ENCODE measurements around the gene HIRIP3.
"Not testable (repeated sequence)": the region's sequence is repeated elsewhere in the genome, so short reads cannot be mapped to it uniquely, and the experiment has no call there.

HIRIP3 gene

DNA sequence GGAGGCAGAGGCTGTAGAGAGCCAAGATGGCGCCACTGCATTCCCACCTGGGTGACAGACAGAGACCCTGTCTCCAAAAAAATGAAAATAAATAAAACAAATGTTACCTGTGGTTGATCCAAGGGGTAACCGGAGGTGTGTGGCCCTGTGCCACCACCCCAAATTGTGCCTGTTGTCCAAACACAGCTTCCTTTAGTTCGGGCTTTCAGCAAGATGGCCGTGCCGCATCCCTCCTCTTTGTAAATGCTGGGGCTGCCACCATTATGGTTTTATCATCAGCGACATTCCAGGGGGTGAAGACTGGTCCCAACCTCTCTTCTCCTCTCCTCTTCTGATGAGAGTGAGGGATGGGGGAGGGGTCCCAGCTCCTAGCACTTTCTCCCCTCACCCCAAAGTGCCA lies 27.5 kb upstream of the HIRIP3 start, which contains the start of gene C16orf92:
Gene C16orf92 (plus strand): TSS at position 312 of the 400 bp plus-strand sequence. CDS start 143 bp downstream, outside the sequence.
- no peaks in the 10 kb centered on the region for H3K79me2 ChIP-seq (ENCODE audit: control insufficient read depth, insufficient read depth, low read length)
- no peak within 1 kb of the TSS for H4K5ac ChIP-seq (ENCODE audit: low read length)
- no peak within 1 kb of the TSS for H3K18ac ChIP-seq (ENCODE audit: low read length)
- no peak within 1 kb of the TSS for H3K56ac ChIP-seq (ENCODE audit: low read length)
- no peak within 1 kb of the TSS for H2BK5ac ChIP-seq (ENCODE audit: low read length)
- H3K23ac ChIP-seq (ENCODE audit: low read length), result no peak within 1 kb of the TSS
- no peak within 1 kb of the TSS for H3K4me3 ChIP-seq (ENCODE audit: low read length)
- no peaks in the 10 kb centered on the region for H3K36me3 ChIP-seq (ENCODE audit: control insufficient read depth, insufficient read depth, low read length)
- no peak within 1 kb of the TSS for H3K27ac ChIP-seq (ENCODE audit: low read depth, low read length)
- no peak within 1 kb of the TSS for H3K4ac ChIP-seq (ENCODE audit: low read depth, low read length)
- DNase-seq, result no peak
- H3K9ac ChIP-seq (ENCODE audit: low read length), result no peak within 1 kb of the TSS
- H3K27me3 ChIP-seq (ENCODE audit: insufficient read depth, low read length, poor library complexity), result no peaks in the 10 kb centered on the region
- H2BK120ac ChIP-seq (ENCODE audit: low read depth, low read length), result no peak within 1 kb of the TSS
- no peak within 1 kb of the TSS for H3K4me2 ChIP-seq (ENCODE audit: low read length)
- no peaks in the 10 kb centered on the region for H3K4me1 ChIP-seq (ENCODE audit: control insufficient read depth, low read depth, low read length)
- no peak within 1 kb of the TSS for H2AK5ac ChIP-seq (ENCODE audit: low read length)
- no peaks in the 10 kb centered on the region for H3K79me1 ChIP-seq (ENCODE audit: low read length)
- no peak within 1 kb of the TSS for H2BK15ac ChIP-seq (replicated peaks; ENCODE audit: low read depth)
- H4K8ac ChIP-seq (ENCODE audit: low read depth, low read length), result no peak within 1 kb of the TSS
- no CpG with 5 or more reads among the region's 6 CpGs for WGBS (ENCODE audit: extremely low coverage, insufficient coverage, low lambda C conversion rate)

DNA sequence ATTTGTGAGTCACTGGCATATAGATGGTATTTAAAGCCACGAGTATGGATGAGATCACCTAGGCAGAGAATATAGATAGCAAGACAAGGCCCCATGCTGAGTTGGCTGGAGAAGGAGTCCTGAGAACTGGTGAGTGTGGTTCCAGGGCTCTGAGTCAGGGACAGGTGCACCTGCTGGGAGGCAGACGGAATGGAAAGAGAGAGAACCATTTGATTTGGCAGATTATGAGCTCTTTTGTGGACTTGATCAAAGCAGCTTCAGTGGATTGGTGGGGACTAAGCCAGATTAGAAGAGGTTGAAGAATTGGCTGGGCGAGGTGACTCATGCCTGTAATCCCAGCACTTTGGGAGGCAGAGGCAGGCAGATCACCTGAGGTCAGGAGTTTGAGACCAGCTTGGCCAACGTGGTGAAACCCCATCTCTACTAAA lies 23.3 kb upstream of the HIRIP3 start:
- Histone ChIP-seq H3K4me3 (ENCODE audit: low read length) (no peak overlapping the region), H2AK5ac (ENCODE audit: low read length) (no peak overlapping the region), H3K79me2 (ENCODE audit: control insufficient read depth, insufficient read depth, low read length) (no peaks in the 10 kb centered on the region), H3K4me1 (ENCODE audit: control insufficient read depth, low read depth, low read length) (no peaks in the 10 kb centered on the region), H3K18ac (ENCODE audit: low read length) (no peak overlapping the region), H3K23ac (ENCODE audit: low read length) (no peak overlapping the region), H3K4me2 (ENCODE audit: low read length) (no peak overlapping the region), H3K9ac (ENCODE audit: low read length) (no peak overlapping the region), H3K79me1 (ENCODE audit: low read length) (no peaks in the 10 kb centered on the region), H3K27ac (ENCODE audit: low read depth, low read length) (no peak overlapping the region), H2BK5ac (ENCODE audit: low read length) (no peak overlapping the region), H4K5ac (ENCODE audit: low read length) (no peak overlapping the region), H2BK120ac (ENCODE audit: low read depth, low read length) (no peak overlapping the region), H3K56ac (ENCODE audit: low read length) (no peak overlapping the region), H3K36me3 (ENCODE audit: control insufficient read depth, insufficient read depth, low read length) (no peaks in the 10 kb centered on the region), H4K8ac (ENCODE audit: low read depth, low read length) (no peak overlapping the region), H3K27me3 (ENCODE audit: insufficient read depth, low read length, poor library complexity) (no peaks in the 10 kb centered on the region), H3K4ac (ENCODE audit: low read depth, low read length) (no peak overlapping the region), H2BK15ac (replicated peaks; ENCODE audit: low read depth) (no peak overlapping the region)
- peak; percentile 39 for DNase-seq
- no CpG with 5 or more reads among the region's 4 CpGs for WGBS (ENCODE audit: extremely low coverage, insufficient coverage, low lambda C conversion rate)

DNA sequence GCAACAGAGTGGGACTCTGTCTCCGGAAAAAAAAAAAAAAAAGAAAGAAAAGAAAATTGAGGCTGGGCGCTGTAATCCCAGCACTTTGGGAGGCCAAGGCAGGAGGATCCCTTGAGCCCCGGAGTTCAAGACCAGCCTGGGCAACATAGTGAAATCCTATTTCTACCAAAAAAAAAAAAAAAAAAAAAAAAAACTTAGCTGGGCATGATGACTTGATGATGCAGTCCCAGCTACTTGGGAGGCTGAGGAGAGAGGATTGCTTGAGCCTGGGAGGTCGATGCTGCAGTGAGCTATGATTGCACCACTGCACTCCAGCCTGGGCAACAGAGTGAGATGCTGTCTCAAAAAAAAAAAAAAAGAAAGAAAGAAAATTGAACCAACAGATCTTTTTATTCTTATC lies 22.5 kb upstream of the HIRIP3 start:
- DNase-seq; H3K9ac ChIP-seq (ENCODE audit: low read length); H3K4ac ChIP-seq (ENCODE audit: low read depth, low read length); H3K27me3 ChIP-seq (ENCODE audit: insufficient read depth, low read length, poor library complexity); H2BK15ac ChIP-seq (replicated peaks; ENCODE audit: low read depth); H3K27ac ChIP-seq (ENCODE audit: low read depth, low read length); H3K36me3 ChIP-seq (ENCODE audit: control insufficient read depth, insufficient read depth, low read length); H3K18ac ChIP-seq (ENCODE audit: low read length); H3K4me1 ChIP-seq (ENCODE audit: control insufficient read depth, low read depth, low read length); H3K79me1 ChIP-seq (ENCODE audit: low read length); H4K5ac ChIP-seq (ENCODE audit: low read length); H3K79me2 ChIP-seq (ENCODE audit: control insufficient read depth, insufficient read depth, low read length); H3K4me3 ChIP-seq (ENCODE audit: low read length); H3K23ac ChIP-seq (ENCODE audit: low read length); H4K8ac ChIP-seq (ENCODE audit: low read depth, low read length); H3K4me2 ChIP-seq (ENCODE audit: low read length); H2BK120ac ChIP-seq (ENCODE audit: low read depth, low read length); H2AK5ac ChIP-seq (ENCODE audit: low read length); H3K56ac ChIP-seq (ENCODE audit: low read length); H2BK5ac ChIP-seq (ENCODE audit: low read length): not testable (repeated sequence)
- no CpG with 5 or more reads among the region's 4 CpGs for WGBS (ENCODE audit: extremely low coverage, insufficient coverage, low lambda C conversion rate)

DNA sequence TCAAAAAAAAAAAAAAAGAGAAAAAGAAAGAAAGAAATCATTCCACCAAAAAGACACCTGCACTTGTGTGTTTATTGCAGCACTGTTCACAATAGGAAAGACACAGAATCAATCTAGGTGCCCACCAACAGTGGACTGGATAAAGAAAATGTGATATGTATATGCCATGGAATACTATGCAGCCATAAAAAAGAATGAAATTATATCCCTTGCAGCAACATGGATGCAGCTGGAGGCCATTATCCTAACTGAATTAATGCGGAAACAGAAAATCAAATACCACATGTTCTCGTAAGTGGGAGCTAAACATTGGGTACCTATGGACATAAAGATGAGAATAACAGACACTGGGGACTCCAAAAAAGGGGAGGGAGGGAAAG lies 21.9 kb upstream of the HIRIP3 start:
- Histone ChIP-seq H2BK5ac (ENCODE audit: low read length) (no peak overlapping the region), H3K4ac (ENCODE audit: low read depth, low read length) (no peak overlapping the region), H4K8ac (ENCODE audit: low read depth, low read length) (no peak overlapping the region), H3K18ac (ENCODE audit: low read length) (no peak overlapping the region), H3K36me3 (ENCODE audit: control insufficient read depth, insufficient read depth, low read length) (no peaks in the 10 kb centered on the region), H3K79me1 (ENCODE audit: low read length) (no peaks in the 10 kb centered on the region), H2BK15ac (replicated peaks; ENCODE audit: low read depth) (no peak overlapping the region), H3K4me1 (ENCODE audit: control insufficient read depth, low read depth, low read length) (no peaks in the 10 kb centered on the region), H3K56ac (ENCODE audit: low read length) (no peak overlapping the region), H3K23ac (ENCODE audit: low read length) (no peak overlapping the region), H2BK120ac (ENCODE audit: low read depth, low read length) (no peak overlapping the region), H3K4me2 (ENCODE audit: low read length) (no peak overlapping the region), H3K9ac (ENCODE audit: low read length) (no peak overlapping the region), H4K5ac (ENCODE audit: low read length) (no peak overlapping the region), H2AK5ac (ENCODE audit: low read length) (no peak overlapping the region), H3K27ac (ENCODE audit: low read depth, low read length) (no peak overlapping the region), H3K79me2 (ENCODE audit: control insufficient read depth, insufficient read depth, low read length) (no peaks in the 10 kb centered on the region), H3K27me3 (ENCODE audit: insufficient read depth, low read length, poor library complexity) (no peaks in the 10 kb centered on the region), H3K4me3 (ENCODE audit: low read length) (no peak overlapping the region)
- no peak for DNase-seq
- no CpG with 5 or more reads among the region's 2 CpGs for WGBS (ENCODE audit: extremely low coverage, insufficient coverage, low lambda C conversion rate)

DNA sequence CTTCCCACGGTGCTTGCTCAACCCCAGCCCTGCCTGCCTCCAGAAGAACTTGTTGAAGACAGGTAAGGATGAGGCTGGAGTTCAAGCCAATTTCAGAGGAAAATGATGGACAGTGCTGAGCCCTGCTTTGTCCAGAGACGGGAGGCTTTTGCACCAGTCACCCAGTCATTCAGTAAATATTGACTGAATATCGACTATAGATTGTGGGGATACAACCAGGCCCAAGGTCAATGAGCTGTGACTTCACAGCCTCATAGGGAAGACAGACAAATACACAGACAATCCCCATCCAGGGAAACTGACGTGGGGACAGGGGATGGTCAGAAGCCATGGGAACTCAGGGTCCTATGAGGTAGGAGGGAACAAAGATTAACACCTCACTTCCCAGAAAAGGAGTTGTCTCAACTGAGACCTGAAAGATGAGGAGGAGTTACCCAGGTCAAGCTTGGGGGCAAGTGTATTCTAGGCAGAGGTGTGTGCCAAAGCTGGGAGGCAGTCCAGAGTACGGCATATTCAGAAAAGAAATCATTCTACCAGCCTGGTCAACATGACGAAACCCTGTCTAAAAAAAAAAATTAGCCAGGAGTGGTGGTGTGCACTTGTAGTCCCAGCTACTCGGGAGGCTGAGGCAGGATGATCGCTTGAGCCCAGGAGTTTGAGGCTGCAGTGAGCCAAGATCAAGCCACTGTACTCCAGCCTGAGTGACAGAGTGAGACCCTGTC lies 21.3 kb upstream of the HIRIP3 start:
- H3K27ac ChIP-seq (ENCODE audit: low read depth, low read length), result no peak overlapping the region
- no peak overlapping the region for H2BK5ac ChIP-seq (ENCODE audit: low read length)
- no peaks in the 10 kb centered on the region for H3K79me2 ChIP-seq (ENCODE audit: control insufficient read depth, insufficient read depth, low read length)
- no peak overlapping the region for H3K56ac ChIP-seq (ENCODE audit: low read length)
- H2AK5ac ChIP-seq (ENCODE audit: low read length), result no peak overlapping the region
- no peak overlapping the region for H3K9ac ChIP-seq (ENCODE audit: low read length)
- DNase-seq, result no peak
- no peaks in the 10 kb centered on the region for H3K27me3 ChIP-seq (ENCODE audit: insufficient read depth, low read length, poor library complexity)
- H2BK15ac ChIP-seq (replicated peaks; ENCODE audit: low read depth), result no peak overlapping the region
- no peak overlapping the region for H3K23ac ChIP-seq (ENCODE audit: low read length)
- H4K5ac ChIP-seq (ENCODE audit: low read length), result no peak overlapping the region
- WGBS (ENCODE audit: extremely low coverage, insufficient coverage, low lambda C conversion rate), result no CpG with 5 or more reads among the region's 8 CpGs
- no peak overlapping the region for H3K4ac ChIP-seq (ENCODE audit: low read depth, low read length)
- no peak overlapping the region for H2BK120ac ChIP-seq (ENCODE audit: low read depth, low read length)
- no peaks in the 10 kb centered on the region for H3K4me1 ChIP-seq (ENCODE audit: control insufficient read depth, low read depth, low read length)
- no peaks in the 10 kb centered on the region for H3K79me1 ChIP-seq (ENCODE audit: low read length)
- H3K4me3 ChIP-seq (ENCODE audit: low read length), result no peak overlapping the region
- no peak overlapping the region for H3K4me2 ChIP-seq (ENCODE audit: low read length)
- no peak overlapping the region for H3K18ac ChIP-seq (ENCODE audit: low read length)
- no peak overlapping the region for H4K8ac ChIP-seq (ENCODE audit: low read depth, low read length)
- H3K36me3 ChIP-seq (ENCODE audit: control insufficient read depth, insufficient read depth, low read length), result no peaks in the 10 kb centered on the region

DNA sequence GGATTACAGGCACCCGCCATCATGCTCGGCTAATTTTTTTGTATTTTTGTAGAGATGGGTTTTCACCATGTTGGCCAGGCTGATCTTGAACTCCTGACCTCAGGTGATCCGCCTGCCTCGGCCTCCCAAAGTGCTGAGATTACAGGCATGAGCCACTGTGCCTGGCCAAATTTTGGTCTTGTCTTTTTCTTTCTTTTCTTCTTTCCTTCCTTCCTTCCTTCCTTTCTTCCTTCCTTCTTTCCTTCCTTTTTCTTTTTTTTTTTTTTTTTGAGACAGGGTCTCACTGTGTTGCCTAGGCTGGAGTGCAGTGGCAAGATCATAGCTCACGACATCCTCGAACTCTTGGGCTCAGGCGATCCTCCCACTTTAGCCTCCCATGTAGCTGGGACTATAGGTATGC lies 20.0 kb upstream of the HIRIP3 start:
- H2AK5ac ChIP-seq (ENCODE audit: low read length); H3K4ac ChIP-seq (ENCODE audit: low read depth, low read length); H3K79me1 ChIP-seq (ENCODE audit: low read length); H3K27me3 ChIP-seq (ENCODE audit: insufficient read depth, low read length, poor library complexity); H3K27ac ChIP-seq (ENCODE audit: low read depth, low read length); H2BK120ac ChIP-seq (ENCODE audit: low read depth, low read length); H3K36me3 ChIP-seq (ENCODE audit: control insufficient read depth, insufficient read depth, low read length); H4K5ac ChIP-seq (ENCODE audit: low read length); H4K8ac ChIP-seq (ENCODE audit: low read depth, low read length); H3K4me3 ChIP-seq (ENCODE audit: low read length); H2BK5ac ChIP-seq (ENCODE audit: low read length); H3K79me2 ChIP-seq (ENCODE audit: control insufficient read depth, insufficient read depth, low read length); H3K4me2 ChIP-seq (ENCODE audit: low read length); H3K23ac ChIP-seq (ENCODE audit: low read length); H3K4me1 ChIP-seq (ENCODE audit: control insufficient read depth, low read depth, low read length); H3K18ac ChIP-seq (ENCODE audit: low read length); H3K9ac ChIP-seq (ENCODE audit: low read length); H3K56ac ChIP-seq (ENCODE audit: low read length); DNase-seq; H2BK15ac ChIP-seq (replicated peaks; ENCODE audit: low read depth): not testable (repeated sequence)
- no CpG with 5 or more reads among the region's 7 CpGs for WGBS (ENCODE audit: extremely low coverage, insufficient coverage, low lambda C conversion rate)

Measured in mesendoderm (in vitro differentiated cells).